HG03280 (cell line): ENCODE results near the gene SARM1.
"Not testable (repeated sequence)": the region's sequence is repeated elsewhere in the genome, so short reads cannot be mapped to it uniquely, and the experiment has no call there.

ENCODE experiments used
- ATAC-seq: cut with Tn5 transposase; IDR thresholded peaks from one replicate; pipeline ENCODE4 v1.9.1; 2021; ENCODE audit warnings: mild to moderate bottlenecking, moderate library complexity; ENCODE audit not compliant: unreplicated experiment

Gene SARM1

GRCh38 chr17:28413804-28414203 is 42.3 kb downstream of the SARM1 start:
- ATAC-seq: no peak

GRCh38 chr17:28415886-28416285 is 44.4 kb downstream of the SARM1 start:
- ATAC-seq: no peak

GRCh38 chr17:28416703-28417311 is 45.3 kb downstream of the SARM1 start:
- no peak for ATAC-seq

- ATAC-seq: no peak
These were observed 50.4 kb downstream of the SARM1 start for GRCh38 chr17:28421787-28422305.

GRCh38 chr17:28425206-28425605 is 53.7 kb downstream of the SARM1 start:
- no peak for ATAC-seq

- ATAC-seq: no peak
These were observed 54.6 kb downstream of the SARM1 start for GRCh38 chr17:28426081-28426519.

GRCh38 chr17:28427371-28427770 is 55.9 kb downstream of the SARM1 start:
- no peak for ATAC-seq

GRCh38 chr17:28427982-28428381 is 56.5 kb downstream of the SARM1 start:
- not testable (repeated sequence) for ATAC-seq

- ATAC-seq: no peak
These were observed 62.2 kb downstream of the SARM1 start for GRCh38 chr17:28433721-28434120.

- not testable (repeated sequence) for ATAC-seq
These were observed 62.8 kb downstream of the SARM1 start for GRCh38 chr17:28434326-28434725.

- no peak for ATAC-seq
These were observed 72.6 kb downstream of the SARM1 start for GRCh38 chr17:28443901-28444638.

- no peak for ATAC-seq
These were observed 75.4 kb downstream of the SARM1 start for GRCh38 chr17:28446716-28447395.

GRCh38 chr17:28447396-28447760 is 75.9 kb downstream of the SARM1 start:
- ATAC-seq: no peak

- ATAC-seq: no peak
These were observed 78.4 kb downstream of the SARM1 start for GRCh38 chr17:28449859-28450258.
